Measurements from ENCODE around the gene TMEM184B.

- TF ChIP-seq, protein P1, sequence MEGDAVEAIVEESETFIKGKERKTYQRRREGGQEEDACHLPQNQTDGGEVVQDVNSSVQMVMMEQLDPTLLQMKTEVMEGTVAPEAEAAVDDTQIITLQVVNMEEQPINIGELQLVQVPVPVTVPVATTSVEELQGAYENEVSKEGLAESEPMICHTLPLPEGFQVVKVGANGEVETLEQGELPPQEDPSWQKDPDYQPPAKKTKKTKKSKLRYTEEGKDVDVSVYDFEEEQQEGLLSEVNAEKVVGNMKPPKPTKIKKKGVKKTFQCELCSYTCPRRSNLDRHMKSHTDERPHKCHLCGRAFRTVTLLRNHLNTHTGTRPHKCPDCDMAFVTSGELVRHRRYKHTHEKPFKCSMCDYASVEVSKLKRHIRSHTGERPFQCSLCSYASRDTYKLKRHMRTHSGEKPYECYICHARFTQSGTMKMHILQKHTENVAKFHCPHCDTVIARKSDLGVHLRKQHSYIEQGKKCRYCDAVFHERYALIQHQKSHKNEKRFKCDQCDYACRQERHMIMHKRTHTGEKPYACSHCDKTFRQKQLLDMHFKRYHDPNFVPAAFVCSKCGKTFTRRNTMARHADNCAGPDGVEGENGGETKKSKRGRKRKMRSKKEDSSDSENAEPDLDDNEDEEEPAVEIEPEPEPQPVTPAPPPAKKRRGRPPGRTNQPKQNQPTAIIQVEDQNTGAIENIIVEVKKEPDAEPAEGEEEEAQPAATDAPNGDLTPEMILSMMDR (IDR thresholded peaks at IDR 0.05) = no peak
- no peak for TF ChIP-seq POLR2A (IDR thresholded peaks at IDR 0.05)
- TF ChIP-seq POLR2AphosphoS5 (IDR thresholded peaks at IDR 0.05) = no peak
Measured at GRCh38 chr22:38320605-38321402, 48.0 kb upstream of the TMEM184B start.
